H9 (cell line): ENCODE measurements around the gene RAMP3. TPM values are rescaled to one million over a fixed set of nuclear protein-coding genes. Genes with fewer than 3 reads are reported as not detected.

ENCODE experiments used
- DNase-seq: peaks from one replicate; pipeline ENCODE4 v3.0.0-alpha.2; 2017
- H2AFZ ChIP-seq: one replicate; pipeline ENCODE4 v1.6.1; 2013; ENCODE audit warnings: mild to moderate bottlenecking, low read length, control low read depth, moderate library complexity
- H2AK5ac ChIP-seq: 2 replicates; pipeline ENCODE4 v1.6.1; 2013; ENCODE audit warnings: low read length, control low read depth, mixed read lengths; ENCODE audit not compliant: insufficient read length
- H2BK120ac ChIP-seq: one replicate; pipeline ENCODE4 v1.6.1; 2013; ENCODE audit warnings: low read depth, mild to moderate bottlenecking, low read length, control low read depth, inconsistent platforms; ENCODE audit not compliant: poor library complexity, severe bottlenecking
- H2BK12ac ChIP-seq: 2 replicates; pipeline ENCODE4 v1.6.1; 2013; ENCODE audit warnings: low read length, control low read depth, mixed read lengths, low read depth; ENCODE audit not compliant: insufficient read length
- H2BK15ac ChIP-seq: 2 replicates; pipeline ENCODE4 v1.6.1; 2013; ENCODE audit warnings: low read depth, low read length, control low read depth
- H2BK20ac ChIP-seq: one replicate; pipeline ENCODE4 v1.6.1; 2013; ENCODE audit warnings: low read depth, mild to moderate bottlenecking, low read length, control low read depth, inconsistent platforms; ENCODE audit not compliant: poor library complexity, severe bottlenecking
- H2BK5ac ChIP-seq: 2 replicates; pipeline ENCODE4 v1.6.1; 2013; ENCODE audit warnings: low read length, control low read depth, mixed read lengths; ENCODE audit not compliant: insufficient read length
- H3K14ac ChIP-seq: 2 replicates; pipeline ENCODE4 v1.6.1; 2013; ENCODE audit warnings: low read length, control low read depth; ENCODE audit not compliant: insufficient read depth
- H3K18ac ChIP-seq: 2 replicates; pipeline ENCODE4 v1.6.1; 2013; ENCODE audit warnings: low read depth, mild to moderate bottlenecking, mixed read lengths, low read length, control low read depth; ENCODE audit not compliant: insufficient read length
- H3K23ac ChIP-seq: 2 replicates; pipeline ENCODE4 v1.6.1; 2013; ENCODE audit warnings: low read length, control low read depth, mixed read lengths, low read depth; ENCODE audit not compliant: insufficient read length
- H3K23me2 ChIP-seq: 2 replicates; pipeline ENCODE4 v1.6.1; 2013; ENCODE audit warnings: low read depth, mild to moderate bottlenecking, mixed read lengths, low read length, control low read depth; ENCODE audit not compliant: insufficient read length, poor library complexity, severe bottlenecking
- H3K27ac ChIP-seq: 2 replicates; pipeline ENCODE4 v1.5.1; 2013; ENCODE audit warnings: low read length, control low read depth, mixed read lengths, low read depth; ENCODE audit not compliant: insufficient read length
- H3K27me3 ChIP-seq: 2 replicates; pipeline ENCODE4 v1.6.1; 2013; ENCODE audit warnings: low read length, control low read depth, inconsistent platforms; ENCODE audit not compliant: insufficient read depth
- H3K4ac ChIP-seq: 2 replicates; pipeline ENCODE4 v1.6.1; 2013; ENCODE audit warnings: low read depth, mild to moderate bottlenecking, control low read depth, inconsistent platforms, low read length, moderate library complexity
- H3K4me1 ChIP-seq: 2 replicates; pipeline ENCODE4 v1.6.1; 2013; ENCODE audit warnings: low read length, control low read depth, inconsistent platforms; ENCODE audit not compliant: insufficient read depth
- H3K4me2 ChIP-seq: 2 replicates; pipeline ENCODE4 v1.6.1; 2013; ENCODE audit warnings: low read length, control low read depth, mixed read lengths; ENCODE audit not compliant: insufficient read length, insufficient read depth
- H3K56ac ChIP-seq: 2 replicates; pipeline ENCODE4 v1.6.1; 2013; ENCODE audit warnings: low read depth, mild to moderate bottlenecking, mixed read lengths, low read length, control low read depth; ENCODE audit not compliant: insufficient read length
- H3K79me1 ChIP-seq: 2 replicates; pipeline ENCODE4 v1.6.1; 2013; ENCODE audit warnings: low read depth, mild to moderate bottlenecking, moderate library complexity, low read length, control low read depth, inconsistent platforms; ENCODE audit not compliant: insufficient read depth, poor library complexity, severe bottlenecking
- H3K79me2 ChIP-seq: 2 replicates; pipeline ENCODE4 v1.6.1; 2013; ENCODE audit warnings: low read length, control low read depth, inconsistent platforms; ENCODE audit not compliant: insufficient read depth
- H3K9ac ChIP-seq: 2 replicates; pipeline ENCODE4 v1.6.1; 2013; ENCODE audit warnings: low read length, control low read depth, mixed read lengths; ENCODE audit not compliant: insufficient read length; ENCODE audit errors: extremely low read depth
- H3K9me3 ChIP-seq: one replicate; pipeline ENCODE4 v1.6.1; 2013; ENCODE audit warnings: low read depth, low read length, inconsistent platforms; ENCODE audit not compliant: control insufficient read depth
- H3T11ph ChIP-seq: one replicate; pipeline ENCODE4 v1.6.1; 2013; ENCODE audit warnings: mild to moderate bottlenecking, low read length, control low read depth, inconsistent platforms
- H4K20me1 ChIP-seq: one replicate; pipeline ENCODE4 v1.6.1; 2013; ENCODE audit not compliant: control insufficient read depth, insufficient read length, insufficient read depth
- H4K5ac ChIP-seq: 2 replicates; pipeline ENCODE4 v1.6.1; 2013; ENCODE audit warnings: low read depth, mild to moderate bottlenecking, mixed read lengths, low read length, control low read depth; ENCODE audit not compliant: insufficient read length
- H4K8ac ChIP-seq: replicated peaks from 2 replicates; pipeline ENCODE4 v1.6.1; 2013; ENCODE audit warnings: low read length, control low read depth, mixed read lengths, low read depth; ENCODE audit not compliant: insufficient read length
- H4K91ac ChIP-seq: 2 replicates; pipeline ENCODE4 v1.6.1; 2013; ENCODE audit warnings: low read depth, mild to moderate bottlenecking, moderate library complexity, mixed read lengths, low read length, control low read depth; ENCODE audit not compliant: insufficient read length
- H3K27ac Mint-ChIP-seq, 3 experiments: 2 replicates in 2 of 3; 3 replicates in 1 of 3; pipeline ENCODE4 v1.8.0; 2020 to 2021; ENCODE audit warnings: mixed read lengths in 3 of 3, mild to moderate bottlenecking in 1 of 3, moderate library complexity in 1 of 3
- H3K27me3 Mint-ChIP-seq: 2 replicates; pipeline ENCODE4 v1.8.0; 2021; ENCODE audit warnings: low read depth, mild to moderate bottlenecking, moderate library complexity, mixed read lengths
- H3K36me3 Mint-ChIP-seq, 3 experiments: 2 replicates in 2 of 3; 3 replicates in 1 of 3; pipeline ENCODE4 v1.8.0; 2020 to 2021; ENCODE audit warnings: low read depth in 3 of 3, mixed read lengths in 3 of 3; ENCODE audit not compliant: insufficient read depth in 1 of 3
- H3K4me1 Mint-ChIP-seq, 2 experiments: 2 replicates each; pipeline ENCODE4 v1.8.0; 2020; ENCODE audit warnings: mixed read lengths in 2 of 2
- H3K4me3 Mint-ChIP-seq, 2 experiments: 2 replicates in 1 of 2; 3 replicates in 1 of 2; pipeline ENCODE4 v1.8.0; 2020 to 2021; ENCODE audit warnings: mild to moderate bottlenecking in 2 of 2, mixed read lengths in 2 of 2, moderate library complexity in 1 of 2
- H3K9me3 Mint-ChIP-seq, 2 experiments: 2 replicates in 1 of 2; 3 replicates in 1 of 2; pipeline ENCODE4 v1.8.0; 2020; ENCODE audit warnings: mild to moderate bottlenecking in 2 of 2, mixed read lengths in 2 of 2, moderate library complexity in 1 of 2
- WGBS: extraction: QIAGEN DNeasy Blood & Tissue Kit; methylation state at CpG from one replicate; pipeline ENCODE4 v1.1.7; 2013; ENCODE audit warnings: missing lambda C conversion rate, low lambda C conversion rate, mixed read lengths; ENCODE audit not compliant: insufficient read length; ENCODE audit errors: extremely low coverage; 5-methylcytosine and 5-hydroxymethylcytosine counted together
- total RNA-seq: library from RNA; stranded (reverse); gene quantifications from 2 replicates; pipeline ENCODE4 v1.2.1, GENCODE V29; 2021
- TF ChIP-seq, protein P1 (sequence below): fragments of 200-600 bp; sonication (generic); conservative IDR thresholded peaks from 3 replicates; pipeline ENCODE4 v1.8.0; 2021; ENCODE audit warnings: antibody characterized with exemption, mild to moderate bottlenecking

RAMP3 gene
- total RNA-seq, 1 experiment from 2014 or later: 0.63 TPM

DNA sequence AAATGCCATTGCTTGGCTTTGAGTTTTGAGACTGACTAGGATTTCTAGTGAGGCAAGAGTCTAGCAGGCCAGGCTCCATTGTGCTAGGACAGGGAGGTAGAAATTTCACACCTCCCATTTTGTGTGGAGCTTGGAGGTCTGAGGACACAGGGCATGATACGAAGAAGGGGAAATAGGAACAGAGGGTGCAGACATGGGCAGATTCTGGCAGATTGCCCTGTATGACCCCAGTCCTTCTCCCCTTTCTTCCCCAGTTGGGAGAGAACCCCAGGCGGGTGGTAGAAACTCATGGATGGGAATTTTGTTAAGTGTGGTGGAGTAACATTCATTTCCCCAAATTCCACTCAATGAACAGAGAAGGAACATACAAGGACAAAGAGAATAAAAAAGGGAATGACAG is 54.4 kb downstream of the RAMP3 start:
- Histone ChIP-seq H3K14ac (no peak overlapping the region), H3K79me1 (no peaks in the 10 kb centered on the region), H3T11ph (no peak overlapping the region), H4K8ac (no peak overlapping the region), H3K56ac (no peak overlapping the region), H3K4ac (no peak overlapping the region), H2BK20ac (no peak overlapping the region), H3K18ac (no peak overlapping the region), H3K9me3 (no peaks in the 10 kb centered on the region), H2BK15ac (no peak overlapping the region), H2AK5ac (no peak overlapping the region), H3K27me3 (no peaks in the 10 kb centered on the region; the same call in 1 of the 2 replicates), H2AFZ (no peak overlapping the region), H3K23me2 (no peaks in the 10 kb centered on the region), H2BK12ac (no peak overlapping the region), H3K4me2 (no peak overlapping the region), H3K4me1 (no peaks in the 10 kb centered on the region), H4K91ac (no peak overlapping the region), H4K5ac (no peak overlapping the region), H3K23ac (no peak overlapping the region), H2BK5ac (no peak overlapping the region), H4K20me1 (no peaks in the 10 kb centered on the region), H2BK120ac (no peak overlapping the region), H3K79me2 (no peaks in the 10 kb centered on the region), H3K9ac (no peak overlapping the region), H3K27ac (no peak overlapping the region)
- Mint-ChIP-seq H3K27me3 (peaks cover 32% of the 10 kb centered on the region), H3K36me3 (no peaks in the 10 kb centered on the region), H3K4me3 (no peak overlapping the region), H3K27ac (no peak overlapping the region), H3K9me3 (no peaks in the 10 kb centered on the region), H3K4me1 (no peaks in the 10 kb centered on the region)
- TF ChIP-seq, protein P1, sequence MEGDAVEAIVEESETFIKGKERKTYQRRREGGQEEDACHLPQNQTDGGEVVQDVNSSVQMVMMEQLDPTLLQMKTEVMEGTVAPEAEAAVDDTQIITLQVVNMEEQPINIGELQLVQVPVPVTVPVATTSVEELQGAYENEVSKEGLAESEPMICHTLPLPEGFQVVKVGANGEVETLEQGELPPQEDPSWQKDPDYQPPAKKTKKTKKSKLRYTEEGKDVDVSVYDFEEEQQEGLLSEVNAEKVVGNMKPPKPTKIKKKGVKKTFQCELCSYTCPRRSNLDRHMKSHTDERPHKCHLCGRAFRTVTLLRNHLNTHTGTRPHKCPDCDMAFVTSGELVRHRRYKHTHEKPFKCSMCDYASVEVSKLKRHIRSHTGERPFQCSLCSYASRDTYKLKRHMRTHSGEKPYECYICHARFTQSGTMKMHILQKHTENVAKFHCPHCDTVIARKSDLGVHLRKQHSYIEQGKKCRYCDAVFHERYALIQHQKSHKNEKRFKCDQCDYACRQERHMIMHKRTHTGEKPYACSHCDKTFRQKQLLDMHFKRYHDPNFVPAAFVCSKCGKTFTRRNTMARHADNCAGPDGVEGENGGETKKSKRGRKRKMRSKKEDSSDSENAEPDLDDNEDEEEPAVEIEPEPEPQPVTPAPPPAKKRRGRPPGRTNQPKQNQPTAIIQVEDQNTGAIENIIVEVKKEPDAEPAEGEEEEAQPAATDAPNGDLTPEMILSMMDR: no peak
- peak; percentile 12 for DNase-seq
- WGBS: no CpG with 5 or more reads among the region's 2 CpGs
